Naive B cell (primary cell): ENCODE results near the gene SLC4A4. TPM values are rescaled to one million over a fixed set of nuclear protein-coding genes. Genes with fewer than 3 reads are reported as not detected.
"Not testable (repeated sequence)": the region's sequence is repeated elsewhere in the genome, so short reads cannot be mapped to it uniquely, and the experiment has no call there.

Experiments
- ATAC-seq, 2 donors: fragments of 150-1000 bp; cut with Tn5 transposase; 2 replicates each; pipeline ENCODE4 v1.10.0; 2021; ENCODE audit warnings: low read depth in 2 of 2, mild to moderate bottlenecking in 2 of 2, moderate library complexity in 2 of 2
- DNase-seq: peaks from one replicate; pipeline ENCODE4 v3.0.0; 2022
- H3K27ac Mint-ChIP-seq, 6 donors: one replicate each; pipeline ENCODE4 v1.8.0; 2020 to 2022; ENCODE audit warnings: mild to moderate bottlenecking in 6 of 6, mixed read lengths in 6 of 6, moderate library complexity in 5 of 6, inconsistent platforms in 2 of 6
- H3K27me3 Mint-ChIP-seq, 3 donors: one replicate each; pipeline ENCODE4 v1.8.0; 2021 to 2022; ENCODE audit warnings: mixed read lengths in 3 of 3, mild to moderate bottlenecking in 1 of 3
- H3K36me3 Mint-ChIP-seq, 2 donors: one replicate each; pipeline ENCODE4 v1.8.0; 2020 to 2022; ENCODE audit warnings: mixed read lengths in 2 of 2, inconsistent platforms in 1 of 2, mild to moderate bottlenecking in 1 of 2
- H3K4me1 Mint-ChIP-seq, 3 donors: one replicate each; pipeline ENCODE4 v1.8.0; 2020 to 2022; ENCODE audit warnings: mixed read lengths in 3 of 3, inconsistent platforms in 1 of 3, mild to moderate bottlenecking in 1 of 3, moderate library complexity in 1 of 3
- H3K4me3 Mint-ChIP-seq, 8 donors: one replicate each; pipeline ENCODE4 v1.8.0; 2020 to 2022; ENCODE audit warnings: mild to moderate bottlenecking in 8 of 8, mixed read lengths in 8 of 8, moderate library complexity in 8 of 8, inconsistent platforms in 2 of 8
- H3K9me3 Mint-ChIP-seq, 7 donors: one replicate each; pipeline ENCODE4 v1.8.0; 2020 to 2022; ENCODE audit warnings: mixed read lengths in 7 of 7, mild to moderate bottlenecking in 5 of 7, inconsistent platforms in 2 of 7, moderate library complexity in 1 of 7
- polyA plus RNA-seq, 6 donors: library from polyadenylated mRNA; unstranded; fragments of 300-500 nt; fragmentation: Illumina TruSeq; gene quantifications; one replicate each; pipeline ENCODE4 v1.2.3, GENCODE V29; 2021; ENCODE audit warnings: low read depth in 6 of 6

The SLC4A4 gene
- polyA plus RNA-seq, 6 donors from 2014 or later = not detected

DNA sequence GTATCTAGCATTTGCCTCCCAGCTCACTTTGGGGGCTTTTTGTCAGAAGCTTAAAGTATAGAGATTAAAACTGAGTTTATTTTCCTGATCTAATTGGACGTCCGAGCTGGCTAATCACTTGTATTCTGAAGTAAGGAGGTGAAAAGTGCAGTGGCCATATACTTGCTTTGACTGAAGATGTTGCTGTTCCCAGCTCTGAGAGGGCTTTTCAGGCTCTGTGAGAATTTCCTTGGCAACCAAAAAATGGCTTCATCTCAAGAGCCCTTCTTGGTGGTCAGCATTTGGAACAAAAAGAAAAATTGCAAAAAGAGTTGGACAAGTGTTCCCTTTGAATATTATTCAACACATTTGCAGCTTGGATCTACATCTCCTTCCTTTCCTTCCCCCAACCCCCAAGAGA lies 67.0 kb downstream of the SLC4A4 start:
- H3K4me1 Mint-ChIP-seq = no peaks in the 10 kb centered on the region
- peaks cover 9 to 13% of the 10 kb centered on the region in 2 donors for H3K36me3 Mint-ChIP-seq
- ATAC-seq = no peak
- H3K4me3 Mint-ChIP-seq = no peak overlapping the region
- no peaks in the 10 kb centered on the region for H3K27me3 Mint-ChIP-seq
- DNase-seq = no peak
- H3K9me3 Mint-ChIP-seq = peaks cover 7 to 14% (median 10%) of the 10 kb centered on the region in 7 donors
- no peak overlapping the region for H3K27ac Mint-ChIP-seq

DNA sequence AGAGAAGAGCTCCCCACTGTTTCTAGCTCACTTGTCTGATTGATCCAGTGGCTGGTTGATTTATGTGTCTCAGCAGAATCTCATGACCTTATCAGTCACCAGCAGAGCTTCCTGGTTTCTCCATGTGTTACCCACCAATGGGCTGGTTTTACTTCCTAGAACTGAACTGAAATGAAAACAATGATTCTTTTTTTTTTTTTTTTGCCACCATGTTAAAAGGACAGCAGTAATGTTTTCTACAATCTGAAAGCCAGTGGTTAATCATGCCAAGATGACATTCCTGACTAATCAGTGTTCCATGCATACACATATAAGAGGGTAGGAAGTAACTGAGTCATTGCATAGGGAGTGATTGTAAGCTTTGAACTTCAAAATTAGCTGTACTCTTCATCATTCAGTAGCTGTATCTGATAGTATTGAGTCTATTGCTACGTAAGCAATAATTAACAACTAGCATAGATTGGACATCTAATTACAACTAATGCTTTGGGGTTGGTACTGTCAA lies 67.7 kb downstream of the SLC4A4 start:
- Mint-ChIP-seq H3K27ac (no peak overlapping the region), H3K36me3 (peaks cover 9 to 13% of the 10 kb centered on the region in 2 donors), H3K9me3 (peaks cover 7 to 14% (median 10%) of the 10 kb centered on the region in 7 donors), H3K4me1 (no peaks in the 10 kb centered on the region), H3K4me3 (no peak overlapping the region), H3K27me3 (no peaks in the 10 kb centered on the region)
- DNase-seq (no peak), ATAC-seq (no peak)

- not testable (repeated sequence) for ATAC-seq, H3K4me1 Mint-ChIP-seq, H3K27me3 Mint-ChIP-seq, H3K4me3 Mint-ChIP-seq, H3K27ac Mint-ChIP-seq, DNase-seq
- peaks cover 7 to 14% (median 10%) of the 10 kb centered on the region in 7 donors for H3K9me3 Mint-ChIP-seq
- peaks cover 9 to 13% of the 10 kb centered on the region in 2 donors for H3K36me3 Mint-ChIP-seq
Observed at GRCh38 chr4:71408961-71409360, 70.1 kb downstream of the SLC4A4 start.

DNA sequence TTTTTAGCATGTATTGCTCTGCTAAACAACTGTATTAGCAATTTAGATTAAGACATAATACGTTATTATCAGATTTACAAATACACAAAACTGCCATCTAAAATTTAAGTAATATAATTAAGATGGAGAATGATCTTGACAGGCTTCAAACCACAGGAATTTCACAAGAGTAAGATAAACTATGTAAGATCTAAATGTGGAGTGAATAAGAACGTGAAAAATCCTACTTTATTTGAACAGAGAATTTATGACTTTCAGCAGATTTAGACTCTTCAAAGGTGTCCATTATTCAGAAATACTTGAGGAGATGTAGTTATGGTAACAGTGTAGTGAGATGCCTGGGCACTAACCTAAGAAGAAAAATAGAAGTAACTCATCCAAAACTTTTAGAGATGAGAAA lies 73.2 kb downstream of the SLC4A4 start:
- H3K4me3 Mint-ChIP-seq = no peak overlapping the region
- DNase-seq (no peak), ATAC-seq (no peak)
- no peaks in the 10 kb centered on the region for H3K4me1 Mint-ChIP-seq
- H3K9me3 Mint-ChIP-seq = peaks cover 7 to 14% (median 10%) of the 10 kb centered on the region in 7 donors
- H3K27ac Mint-ChIP-seq = no peak overlapping the region
- H3K27me3 Mint-ChIP-seq = no peaks in the 10 kb centered on the region
- H3K36me3 Mint-ChIP-seq = peaks cover 9 to 13% of the 10 kb centered on the region in 2 donors

GRCh38 chr4:71415491-71415890 lies 76.7 kb downstream of the SLC4A4 start:
- peaks cover 0 to 8% (median 3%) of the 10 kb centered on the region in 7 donors for H3K9me3 Mint-ChIP-seq
- H3K27ac Mint-ChIP-seq = no peak overlapping the region
- DNase-seq (no peak), ATAC-seq (no peak)
- H3K36me3 Mint-ChIP-seq = no peaks in the 10 kb centered on the region
- H3K27me3 Mint-ChIP-seq = peaks cover 0 to 5% (median 0%) of the 10 kb centered on the region in 3 donors
- H3K4me1 Mint-ChIP-seq = no peaks in the 10 kb centered on the region
- no peak overlapping the region for H3K4me3 Mint-ChIP-seq

DNA sequence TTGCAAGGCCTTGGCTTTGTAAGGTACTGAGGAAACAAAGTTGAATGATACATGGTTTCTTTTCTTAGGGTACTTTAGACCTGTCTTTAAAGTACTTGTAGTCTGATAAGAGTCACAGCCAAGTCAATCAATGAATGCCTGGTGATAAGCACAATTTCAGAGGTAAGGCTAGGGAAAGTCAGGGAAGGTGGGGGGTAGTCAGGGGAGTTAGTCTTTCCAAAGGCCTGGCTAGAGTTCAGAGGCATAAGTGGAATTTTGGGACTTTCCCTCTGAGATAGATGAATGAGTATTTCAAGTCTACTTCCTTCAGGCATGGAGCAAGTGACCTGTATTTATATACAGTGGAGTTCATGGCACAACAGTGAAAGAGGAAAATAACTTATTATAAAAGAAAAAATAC lies 78.3 kb downstream of the SLC4A4 start:
- Mint-ChIP-seq H3K9me3 (peaks cover 0 to 8% (median 5%) of the 10 kb centered on the region in 7 donors), H3K36me3 (no peaks in the 10 kb centered on the region), H3K4me3 (no peak overlapping the region), H3K4me1 (no peaks in the 10 kb centered on the region), H3K27ac (no peak overlapping the region), H3K27me3 (peaks cover 0 to 5% (median 0%) of the 10 kb centered on the region in 3 donors)
- DNase-seq (no peak), ATAC-seq (no peak)

DNA sequence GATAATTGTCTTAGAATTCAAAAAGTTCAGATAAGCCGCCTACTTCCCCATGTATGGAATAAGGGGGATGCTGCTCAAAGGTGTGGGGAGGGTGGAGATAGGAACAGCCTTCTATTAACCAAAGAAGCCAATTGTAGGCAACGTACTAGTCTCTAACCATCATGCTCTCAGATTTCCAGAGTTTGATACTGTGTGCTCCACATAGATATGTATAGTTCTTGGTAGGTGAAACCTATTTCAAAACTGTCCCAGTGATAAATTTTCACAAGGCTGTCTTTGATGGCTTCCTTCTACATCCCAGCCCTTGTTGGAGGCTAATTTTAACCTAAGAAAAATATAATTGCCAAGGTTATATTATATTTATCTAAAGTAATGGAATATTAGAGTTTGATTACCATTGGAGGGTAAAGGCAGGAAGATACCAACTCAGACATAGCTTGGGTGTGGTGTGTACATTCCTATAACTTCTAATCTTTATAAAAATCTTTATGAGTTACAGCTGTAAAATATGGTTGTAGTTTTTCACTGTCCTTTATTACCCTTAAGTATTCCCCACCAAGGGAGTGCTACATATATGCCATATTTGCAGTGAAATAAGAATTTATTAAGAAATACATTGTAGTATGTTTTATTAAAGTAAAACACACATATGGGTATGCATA lies 87.7 kb downstream of the SLC4A4 start:
- Mint-ChIP-seq H3K36me3 (no peaks in the 10 kb centered on the region), H3K27ac (no peak overlapping the region), H3K4me1 (no peaks in the 10 kb centered on the region), H3K27me3 (no peaks in the 10 kb centered on the region), H3K4me3 (no peak overlapping the region), H3K9me3 (peaks cover 4 to 13% (median 7%) of the 10 kb centered on the region in 7 donors)
- ATAC-seq = no peak
- DNase-seq = no peak

DNA sequence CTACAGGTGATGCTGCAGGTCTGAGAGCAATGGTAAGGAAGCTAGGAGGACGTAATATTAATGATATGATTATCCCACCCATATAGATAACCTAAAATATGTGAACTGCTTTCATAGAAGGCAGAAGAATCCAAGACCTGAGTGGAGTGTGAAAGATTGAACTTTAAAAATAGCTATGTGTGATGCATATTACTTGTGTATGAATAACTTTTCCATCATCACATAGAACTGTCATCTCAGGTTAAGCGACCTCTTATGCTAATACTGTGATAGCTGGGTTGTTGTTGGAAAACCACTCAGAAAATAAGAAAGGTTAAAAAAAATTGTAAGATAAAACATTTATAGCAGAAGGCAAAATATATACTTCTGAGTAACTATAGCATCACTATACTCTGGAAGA lies 90.3 kb downstream of the SLC4A4 start:
- Mint-ChIP-seq H3K36me3 (no peaks in the 10 kb centered on the region), H3K4me1 (no peaks in the 10 kb centered on the region), H3K9me3 (peaks cover 4 to 13% (median 7%) of the 10 kb centered on the region in 7 donors), H3K27ac (no peak overlapping the region), H3K4me3 (no peak overlapping the region), H3K27me3 (no peaks in the 10 kb centered on the region)
- no peak for ATAC-seq
- DNase-seq = no peak

DNA sequence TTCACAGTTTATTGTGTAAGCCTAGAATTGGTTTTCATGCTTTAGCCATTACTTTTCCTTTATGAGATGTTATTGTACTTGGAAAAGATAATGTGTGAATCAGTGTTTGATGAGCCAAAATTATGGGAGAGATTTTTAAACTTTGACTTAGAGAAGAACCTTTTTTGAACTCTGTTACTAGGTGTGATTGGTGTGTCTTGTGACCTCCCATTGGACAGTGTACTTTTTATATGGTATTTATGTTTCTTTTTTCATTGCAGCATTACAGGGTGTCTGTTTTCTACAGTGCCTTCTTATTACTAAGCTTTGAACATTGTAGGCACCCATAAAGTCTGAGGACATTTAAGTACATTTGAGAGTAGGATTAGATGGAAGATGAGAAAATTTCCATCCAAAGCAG lies 91.1 kb downstream of the SLC4A4 start:
- H3K4me3 Mint-ChIP-seq = no peak overlapping the region
- DNase-seq (no peak), ATAC-seq (no peak)
- no peak overlapping the region for H3K27ac Mint-ChIP-seq
- H3K4me1 Mint-ChIP-seq = no peaks in the 10 kb centered on the region
- no peaks in the 10 kb centered on the region for H3K36me3 Mint-ChIP-seq
- H3K9me3 Mint-ChIP-seq = peaks cover 4 to 18% (median 9%) of the 10 kb centered on the region in 7 donors
- H3K27me3 Mint-ChIP-seq = no peaks in the 10 kb centered on the region

DNA sequence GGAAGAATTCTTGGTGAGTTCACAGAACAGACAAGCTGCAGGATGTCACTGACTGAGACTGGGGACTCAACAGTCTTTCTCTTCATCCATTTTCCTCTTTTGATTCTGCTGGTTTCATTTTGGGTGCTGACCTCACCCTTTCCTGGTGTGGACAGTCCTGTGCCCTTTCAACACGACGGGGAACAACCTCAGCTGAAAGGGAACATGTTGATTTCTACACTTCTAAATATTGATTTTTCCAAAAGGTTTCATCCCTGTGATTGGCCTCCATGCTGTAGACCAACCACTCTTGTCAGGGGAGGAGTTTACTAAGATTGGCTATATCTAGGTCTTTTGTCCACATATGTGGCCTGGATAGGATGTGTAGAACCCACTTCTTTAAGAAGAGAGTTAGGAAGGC lies 91.8 kb downstream of the SLC4A4 start:
- H3K27me3 Mint-ChIP-seq = no peaks in the 10 kb centered on the region
- H3K4me1 Mint-ChIP-seq = no peaks in the 10 kb centered on the region
- no peak for ATAC-seq
- no peaks in the 10 kb centered on the region for H3K36me3 Mint-ChIP-seq
- no peak for DNase-seq
- H3K27ac Mint-ChIP-seq = no peak overlapping the region
- peaks cover 2 to 19% (median 8%) of the 10 kb centered on the region in 7 donors for H3K9me3 Mint-ChIP-seq
- no peak overlapping the region for H3K4me3 Mint-ChIP-seq

DNA sequence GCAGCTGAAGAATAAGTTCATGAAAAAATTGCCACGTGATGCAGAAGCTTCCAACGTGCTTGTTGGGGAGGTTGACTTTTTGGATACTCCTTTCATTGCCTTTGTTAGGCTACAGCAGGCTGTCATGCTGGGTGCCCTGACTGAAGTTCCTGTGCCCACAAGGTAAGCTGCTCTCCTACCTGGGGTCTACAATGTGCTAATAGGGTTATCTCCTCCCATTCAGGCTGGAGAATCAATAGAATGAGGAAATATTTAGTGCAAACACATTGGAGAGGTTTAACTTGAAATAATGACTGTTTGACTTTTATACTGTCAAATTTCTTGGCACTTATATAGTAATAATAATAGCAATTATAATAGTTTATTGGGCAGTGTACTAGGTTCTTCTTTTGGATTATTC lies 101.8 kb downstream of the SLC4A4 start:
- no peak overlapping the region for H3K27ac Mint-ChIP-seq
- H3K36me3 Mint-ChIP-seq = no peaks in the 10 kb centered on the region
- H3K9me3 Mint-ChIP-seq = peaks cover 0 to 8% (median 4%) of the 10 kb centered on the region in 7 donors
- DNase-seq (no peak), ATAC-seq (no peak)
- H3K4me3 Mint-ChIP-seq = no peak overlapping the region
- H3K27me3 Mint-ChIP-seq = no peaks in the 10 kb centered on the region
- H3K4me1 Mint-ChIP-seq = no peaks in the 10 kb centered on the region

GRCh38 chr4:71441186-71442169 lies 102.7 kb downstream of the SLC4A4 start:
- Mint-ChIP-seq H3K36me3 (no peaks in the 10 kb centered on the region), H3K4me1 (no peaks in the 10 kb centered on the region), H3K4me3 (no peak overlapping the region), H3K27me3 (no peaks in the 10 kb centered on the region), H3K27ac (no peak overlapping the region), H3K9me3 (peaks cover 0 to 4% (median 0%) of the 10 kb centered on the region in 7 donors)
- ATAC-seq = no peak
- DNase-seq = no peak

- Mint-ChIP-seq H3K4me1 (no peaks in the 10 kb centered on the region), H3K36me3 (no peaks in the 10 kb centered on the region), H3K4me3 (no peak overlapping the region), H3K27me3 (no peaks in the 10 kb centered on the region), H3K27ac (no peak overlapping the region), H3K9me3 (peaks cover 0 to 4% (median 0%) of the 10 kb centered on the region in 7 donors)
- DNase-seq (no peak), ATAC-seq (no peak)
Observed at GRCh38 chr4:71442336-71442735, 103.5 kb downstream of the SLC4A4 start.

DNA sequence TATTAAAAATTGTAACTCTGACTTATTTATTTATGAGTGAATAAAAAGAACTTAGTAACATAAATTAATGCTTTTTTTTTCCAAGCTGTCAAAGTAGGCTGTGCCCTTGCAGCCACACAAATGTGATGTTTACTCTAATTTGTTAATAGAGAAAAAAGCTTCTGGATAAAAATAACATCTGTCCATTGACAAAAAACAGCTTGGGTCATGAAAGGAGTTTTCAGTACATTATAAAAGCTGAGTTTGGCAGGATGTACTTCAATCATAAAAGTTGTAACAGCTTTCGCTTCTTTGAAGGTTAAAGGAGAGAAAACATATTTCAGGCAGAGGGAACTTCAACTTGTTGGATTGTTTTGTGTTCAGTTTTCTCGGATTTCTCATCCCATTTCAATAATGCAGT lies 105.6 kb downstream of the SLC4A4 start:
- DNase-seq (no peak), ATAC-seq (no peak)
- no peaks in the 10 kb centered on the region for H3K36me3 Mint-ChIP-seq
- peaks cover 0 to 3% (median 0%) of the 10 kb centered on the region in 7 donors for H3K9me3 Mint-ChIP-seq
- no peaks in the 10 kb centered on the region for H3K27me3 Mint-ChIP-seq
- no peak overlapping the region for H3K4me3 Mint-ChIP-seq
- H3K4me1 Mint-ChIP-seq = no peaks in the 10 kb centered on the region
- no peak overlapping the region for H3K27ac Mint-ChIP-seq
